NOMO-1 treated with DMSO at 0.1 percent for 48 hours (cell line): Measurements from ENCODE around the gene IPO4.
A peak's percentile ranks its signal among the peaks of the same experiment; 100 is the strongest.

ENCODE experiments used
- DNase-seq: peaks from one replicate; lab custom pipeline; 2025; ENCODE audit not compliant: unreplicated experiment; lab: John Stamatoyannopoulos, UW

The IPO4 gene

GRCh38 chr14:24195186-24196070, 6.8 kb upstream of the IPO4 start, which contains the start of gene TM9SF1:
TSS of gene TM9SF1 (minus strand) at chr14:24195441. CDS start at chr14:24195019, 422 bp downstream.
- DNase-seq, result peak; percentile 67

GRCh38 chr14:24194873-24195185, 6.2 kb upstream of the IPO4 start:
- no peak for DNase-seq

- no peak for DNase-seq
Measured at GRCh38 chr14:24194186-24194872, 5.7 kb upstream of the IPO4 start.

GRCh38 chr14:24192933-24193332, 4.3 kb upstream of the IPO4 start:
- DNase-seq, result no peak

- no peak for DNase-seq
Measured at GRCh38 chr14:24190416-24190815, 1.8 kb upstream of the IPO4 start.

GRCh38 chr14:24189460-24189859, 844 bp upstream of the IPO4 start:
- no peak for DNase-seq

- no peak for DNase-seq
Measured at GRCh38 chr14:24189059-24189375, 401 bp upstream of the IPO4 start.

GRCh38 chr14:24187539-24187915, 1.1 kb downstream of the IPO4 start:
- DNase-seq, result no peak

GRCh38 chr14:24186831-24187538, 1.6 kb downstream of the IPO4 start:
- DNase-seq, result no peak

GRCh38 chr14:24185741-24186140, 2.9 kb downstream of the IPO4 start:
- DNase-seq, result no peak

GRCh38 chr14:24185026-24185425, 3.6 kb downstream of the IPO4 start:
- DNase-seq, result no peak

- DNase-seq, result no peak
Measured at GRCh38 chr14:24184104-24184970, 4.3 kb downstream of the IPO4 start.

GRCh38 chr14:24183014-24183481, 5.6 kb downstream of the IPO4 start:
- no peak for DNase-seq

- no peak for DNase-seq
Measured at GRCh38 chr14:24182110-24182882, 6.3 kb downstream of the IPO4 start.

GRCh38 chr14:24181371-24182077, 7.1 kb downstream of the IPO4 start:
- no peak for DNase-seq

GRCh38 chr14:24179961-24180796, 8.4 kb downstream of the IPO4 start:
- no peak for DNase-seq

GRCh38 chr14:24179294-24179960, 9.2 kb downstream of the IPO4 start:
- no peak for DNase-seq
